Neural crest cell (in vitro differentiated cells): ENCODE measurements around the gene ELMO1. TPM values are rescaled to one million over a fixed set of nuclear protein-coding genes. Genes with fewer than 3 reads are reported as not detected.

Experiments used
- DNase-seq: peaks from one replicate; pipeline ENCODE4 v3.0.0; 2021; ENCODE audit warnings: low read depth, mixed read lengths, low spot score
- H3K27ac Mint-ChIP-seq: one replicate; pipeline ENCODE4 v1.8.0; 2021; ENCODE audit warnings: mild to moderate bottlenecking, mixed read lengths; ENCODE audit not compliant: unreplicated experiment
- H3K27me3 Mint-ChIP-seq: 2 replicates; pipeline ENCODE4 v1.8.0; 2021; ENCODE audit warnings: low read depth, mild to moderate bottlenecking, mixed read lengths
- H3K36me3 Mint-ChIP-seq: 2 replicates; pipeline ENCODE4 v1.8.0; 2021; ENCODE audit warnings: low read depth, mild to moderate bottlenecking, mixed read lengths
- H3K4me1 Mint-ChIP-seq: 2 replicates; pipeline ENCODE4 v1.8.0; 2021; ENCODE audit warnings: mixed read lengths
- H3K4me3 Mint-ChIP-seq: one replicate; pipeline ENCODE4 v1.8.0; 2021; ENCODE audit warnings: mild to moderate bottlenecking, mixed read lengths
- H3K9me3 Mint-ChIP-seq: 2 replicates; pipeline ENCODE4 v1.8.0; 2021; ENCODE audit warnings: mixed read lengths
- total RNA-seq: library from RNA; stranded (reverse); gene quantifications from 2 replicates; pipeline ENCODE4 v1.2.1, GENCODE V29; 2021
- TF ChIP-seq, protein P1 (sequence below): fragments of 200-600 bp; sonication (generic); conservative IDR thresholded peaks from 2 replicates; pipeline ENCODE4 v1.5.0; 2021; ENCODE audit warnings: antibody characterized with exemption, mild to moderate bottlenecking

The ELMO1 gene
- total RNA-seq, 1 donor from 2014 or later, result 7.4 TPM

DNA sequence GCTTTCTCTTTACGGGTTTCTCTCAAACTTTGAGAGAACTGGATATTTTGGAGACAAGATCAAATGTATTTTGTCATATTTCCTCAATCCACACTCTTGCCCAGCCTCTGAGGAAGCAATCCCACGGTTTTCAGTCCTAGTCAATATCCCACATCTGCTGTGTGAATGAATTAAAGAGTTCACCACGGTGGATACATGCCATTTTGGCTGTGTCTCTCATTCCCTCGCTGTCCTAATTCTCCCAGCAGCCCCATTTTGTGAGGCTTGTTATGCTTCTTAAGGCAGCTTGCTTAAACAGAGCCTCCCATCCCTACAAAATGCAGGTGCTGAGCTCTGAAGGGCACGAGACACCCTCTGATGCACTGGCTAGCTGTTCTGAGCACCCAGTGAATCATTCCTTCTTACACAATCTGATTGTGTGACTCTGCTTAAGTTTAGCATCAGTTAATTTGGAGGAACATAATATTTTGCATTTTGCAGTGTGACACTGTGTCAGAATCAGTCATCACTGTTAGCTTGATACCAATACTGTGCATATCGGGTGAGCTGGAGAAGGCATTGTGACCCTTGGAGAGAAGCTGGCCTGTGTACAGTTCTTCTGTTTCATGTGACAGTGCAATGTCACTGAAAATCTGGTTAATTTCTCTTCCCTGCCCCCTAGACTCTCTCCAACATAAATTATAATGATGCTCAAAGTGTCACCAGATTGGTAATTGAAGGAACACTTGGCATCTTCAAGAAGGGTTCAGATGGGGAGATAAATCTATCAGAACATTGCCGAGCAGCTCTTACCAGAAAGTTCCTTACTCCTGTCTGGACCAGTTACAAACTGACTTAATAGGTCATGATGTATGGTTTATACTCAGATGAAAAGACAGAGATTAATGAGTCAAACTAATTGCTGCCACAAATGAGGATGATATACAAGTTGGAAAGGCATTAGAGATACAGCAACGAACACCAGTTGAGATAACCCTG, 620.6 kb downstream of the ELMO1 start:
- Mint-ChIP-seq H3K27me3 (peaks cover 2% of the 10 kb centered on the region), H3K9me3 (peaks cover 5% of the 10 kb centered on the region), H3K4me1 (no peaks in the 10 kb centered on the region), H3K27ac (no peak overlapping the region), H3K4me3 (no peak overlapping the region), H3K36me3 (no peaks in the 10 kb centered on the region)
- no peak for DNase-seq
- TF ChIP-seq, protein P1, sequence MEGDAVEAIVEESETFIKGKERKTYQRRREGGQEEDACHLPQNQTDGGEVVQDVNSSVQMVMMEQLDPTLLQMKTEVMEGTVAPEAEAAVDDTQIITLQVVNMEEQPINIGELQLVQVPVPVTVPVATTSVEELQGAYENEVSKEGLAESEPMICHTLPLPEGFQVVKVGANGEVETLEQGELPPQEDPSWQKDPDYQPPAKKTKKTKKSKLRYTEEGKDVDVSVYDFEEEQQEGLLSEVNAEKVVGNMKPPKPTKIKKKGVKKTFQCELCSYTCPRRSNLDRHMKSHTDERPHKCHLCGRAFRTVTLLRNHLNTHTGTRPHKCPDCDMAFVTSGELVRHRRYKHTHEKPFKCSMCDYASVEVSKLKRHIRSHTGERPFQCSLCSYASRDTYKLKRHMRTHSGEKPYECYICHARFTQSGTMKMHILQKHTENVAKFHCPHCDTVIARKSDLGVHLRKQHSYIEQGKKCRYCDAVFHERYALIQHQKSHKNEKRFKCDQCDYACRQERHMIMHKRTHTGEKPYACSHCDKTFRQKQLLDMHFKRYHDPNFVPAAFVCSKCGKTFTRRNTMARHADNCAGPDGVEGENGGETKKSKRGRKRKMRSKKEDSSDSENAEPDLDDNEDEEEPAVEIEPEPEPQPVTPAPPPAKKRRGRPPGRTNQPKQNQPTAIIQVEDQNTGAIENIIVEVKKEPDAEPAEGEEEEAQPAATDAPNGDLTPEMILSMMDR, result no peak

DNA sequence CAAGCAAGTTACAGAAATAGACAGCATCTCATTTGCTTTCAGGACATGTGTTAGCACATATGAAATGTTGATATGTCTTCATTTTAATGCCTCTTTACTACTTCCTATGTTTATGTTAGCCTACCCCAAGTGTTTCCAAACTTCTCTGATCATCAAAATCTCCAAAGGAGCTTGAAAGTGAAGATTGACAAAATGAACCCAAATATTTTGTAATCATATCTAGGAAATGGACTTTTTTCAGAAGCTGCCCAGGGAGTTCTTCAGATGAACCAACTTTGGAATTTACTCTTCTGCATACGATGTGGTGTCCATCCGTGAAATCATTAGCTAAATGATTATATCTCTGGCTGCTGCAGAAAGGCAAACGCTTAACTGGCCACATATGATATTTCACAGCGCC, 623.2 kb downstream of the ELMO1 start:
- peaks cover 4% of the 10 kb centered on the region for H3K9me3 Mint-ChIP-seq
- H3K27me3 Mint-ChIP-seq, result peaks cover 2% of the 10 kb centered on the region
- no peak for DNase-seq
- TF ChIP-seq, protein P1, result no peak
- no peak overlapping the region for H3K4me3 Mint-ChIP-seq
- H3K4me1 Mint-ChIP-seq, result no peaks in the 10 kb centered on the region
- no peaks in the 10 kb centered on the region for H3K36me3 Mint-ChIP-seq
- H3K27ac Mint-ChIP-seq, result no peak overlapping the region

DNA sequence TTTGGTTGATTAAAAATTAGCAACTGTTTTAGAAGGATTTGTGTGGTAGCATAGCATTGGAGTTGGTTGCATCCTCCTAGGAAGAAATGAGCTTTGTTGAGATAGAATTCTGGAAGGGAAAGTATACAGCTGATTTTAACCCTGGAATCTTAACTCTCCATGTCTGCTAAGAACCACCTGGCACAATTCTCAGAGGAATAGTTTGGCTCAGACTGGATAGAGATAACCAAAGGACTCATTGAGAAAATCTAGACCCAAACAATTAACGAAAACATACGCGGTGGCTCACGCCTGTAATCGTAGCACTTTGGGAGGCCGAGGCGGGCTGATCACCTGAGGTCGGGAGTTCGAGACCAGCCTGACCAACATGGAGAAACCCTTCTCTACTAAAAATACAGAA, 625.3 kb downstream of the ELMO1 start:
- Mint-ChIP-seq H3K27me3 (peaks cover 2% of the 10 kb centered on the region), H3K27ac (no peak overlapping the region), H3K36me3 (no peaks in the 10 kb centered on the region), H3K4me1 (no peaks in the 10 kb centered on the region), H3K4me3 (no peak overlapping the region), H3K9me3 (no peaks in the 10 kb centered on the region)
- TF ChIP-seq, protein P1, result no peak
- no peak for DNase-seq

DNA sequence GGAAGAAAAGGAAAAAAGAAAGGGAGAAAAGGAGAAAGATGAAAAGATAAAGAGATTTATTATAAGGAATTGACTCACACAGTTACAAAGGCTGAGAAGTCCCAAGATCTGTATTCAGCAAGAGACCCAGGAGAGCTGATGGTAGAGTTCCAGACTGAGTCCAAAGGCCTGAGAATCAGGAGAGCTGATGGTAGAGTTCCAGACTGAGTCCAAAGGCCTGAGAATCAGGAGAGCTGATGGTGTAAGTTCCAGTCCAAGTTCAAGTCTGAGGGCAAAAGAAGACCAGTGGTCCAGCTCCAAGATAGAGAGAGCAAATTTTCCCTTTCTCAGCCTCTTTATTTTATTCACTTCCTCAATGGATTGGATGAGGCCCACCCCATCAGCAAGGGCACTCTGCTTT, 627.0 kb downstream of the ELMO1 start:
- Mint-ChIP-seq H3K36me3 (no peaks in the 10 kb centered on the region), H3K27me3 (peaks cover 2% of the 10 kb centered on the region), H3K4me1 (no peaks in the 10 kb centered on the region), H3K4me3 (no peak overlapping the region), H3K27ac (no peak overlapping the region), H3K9me3 (no peaks in the 10 kb centered on the region)
- DNase-seq, result no peak
- TF ChIP-seq, protein P1, result no peak

DNA sequence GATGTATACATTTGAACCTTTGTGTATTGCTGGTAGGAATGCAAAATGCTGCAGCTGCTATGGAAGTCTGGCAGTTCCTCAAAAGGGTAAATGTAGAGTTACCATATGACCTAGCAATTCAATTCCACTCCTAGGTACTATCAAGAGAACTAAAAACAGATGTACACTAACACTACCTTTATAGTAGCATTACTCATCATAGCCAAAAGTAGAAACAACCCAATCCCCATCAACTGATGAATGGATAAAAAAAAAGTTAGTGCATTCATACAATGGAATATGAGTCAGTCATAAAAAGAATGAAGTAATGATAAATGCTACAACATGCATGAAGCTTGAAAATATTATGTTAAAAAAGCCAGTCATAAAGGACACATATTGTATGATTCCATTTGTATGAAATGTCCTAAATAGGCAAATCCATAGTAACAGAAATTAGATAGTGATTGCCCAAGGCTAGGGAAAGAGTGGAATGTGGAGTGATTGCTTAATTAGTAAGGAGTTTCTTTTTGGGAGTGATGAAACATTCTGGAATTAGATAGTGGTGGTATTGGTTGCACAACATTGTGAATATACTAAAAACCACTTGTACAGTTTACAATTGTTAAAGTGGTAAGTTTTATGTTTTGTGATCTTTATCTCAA, 628.0 kb downstream of the ELMO1 start:
- no peak for DNase-seq
- no peak overlapping the region for H3K4me3 Mint-ChIP-seq
- TF ChIP-seq, protein P1, result no peak
- H3K27ac Mint-ChIP-seq, result no peak overlapping the region
- peaks cover 2% of the 10 kb centered on the region for H3K27me3 Mint-ChIP-seq
- peaks cover under 1% of the 10 kb centered on the region for H3K9me3 Mint-ChIP-seq
- H3K4me1 Mint-ChIP-seq, result no peaks in the 10 kb centered on the region
- H3K36me3 Mint-ChIP-seq, result no peaks in the 10 kb centered on the region
